Activated CD4-positive, alpha-beta T cell treated with anti-CD3 and anti-CD28 coated beads for 36 hours (primary cell): Measurements from ENCODE around the gene CFAP46. TPM values are rescaled to one million over a fixed set of nuclear protein-coding genes. Genes with fewer than 3 reads are reported as not detected.
"Not testable (repeated sequence)": the region's sequence is repeated elsewhere in the genome, so short reads cannot be mapped to it uniquely, and the experiment has no call there.

Experiments
- ATAC-seq: fragments of 200-7000 bp; cut with Tn5 transposase; one replicate; pipeline ENCODE4 v1.10.0; 2021; ENCODE audit warnings: mild to moderate bottlenecking, moderate library complexity
- CTCF ChIA-PET: fragments of 350-600 bp; sonication (Branson Sonifier 250); formaldehyde crosslinking; loops from one replicate; lab custom pipeline; 2021; ENCODE audit warnings: antibody characterized with exemption; lab: Charles Lee
- POLR2A ChIA-PET: fragments of 350-600 bp; sonication (Branson Sonifier 250); formaldehyde crosslinking; loops from one replicate; lab custom pipeline; 2021; ENCODE audit warnings: antibody characterized with exemption, inconsistent platforms; lab: Charles Lee
- DNase-seq: peaks from one replicate; pipeline ENCODE4 v3.0.0-alpha.2; 2020
- H3K27ac Mint-ChIP-seq: one replicate; pipeline ENCODE4 v1.8.0; 2021; ENCODE audit warnings: mixed read lengths
- H3K27me3 Mint-ChIP-seq: one replicate; pipeline ENCODE4 v1.8.0; 2021; ENCODE audit warnings: mixed read lengths
- H3K36me3 Mint-ChIP-seq: one replicate; pipeline ENCODE4 v1.8.0; 2021; ENCODE audit warnings: low read depth, mixed read lengths
- H3K4me1 Mint-ChIP-seq: one replicate; pipeline ENCODE4 v1.8.0; 2021; ENCODE audit warnings: mixed read lengths
- H3K4me3 Mint-ChIP-seq: one replicate; pipeline ENCODE4 v1.8.0; 2021; ENCODE audit warnings: mild to moderate bottlenecking, moderate library complexity, mixed read lengths
- H3K9me3 Mint-ChIP-seq: one replicate; pipeline ENCODE4 v1.8.0; 2021; ENCODE audit warnings: low read depth, mixed read lengths
- intact Hi-C, 2 experiments: fragments of 100-400 bp; cut with DNase I in 1 of 2; cut with micrococcal nuclease in 1 of 2; formaldehyde crosslinking; loops; one replicate each; pipeline versions ENCODE4 v1.14.2 to v1.15.1; 2022 to 2024; cut with DNase I, micrococcal nuclease
- total RNA-seq, 2 experiments: library from RNA; stranded (reverse); gene quantifications; one replicate each; pipeline ENCODE4 v1.2.3, GENCODE V29; 2021

Gene CFAP46
- total RNA-seq, 2 experiments from 2014 or later = 0.16 to 0.21 TPM

GRCh38 chr10:132927824-132928223 lies 14.5 kb downstream of the CFAP46 start:
- H3K9me3 Mint-ChIP-seq = peaks cover 3% of the 10 kb centered on the region
- CTCF ChIA-PET = interaction anchor here (0.6 kb wide), 1 partner anchor 66 kb away, joined by 3 read pairs; no protein-coding TSS in a partner anchor
- POLR2A ChIA-PET = no interaction called here

GRCh38 chr10:132926777-132927650 lies 15.4 kb downstream of the CFAP46 start:
- POLR2A ChIA-PET = no interaction called here
- Mint-ChIP-seq H3K4me3 (no peak overlapping the region), H3K27ac (no peak overlapping the region), H3K27me3 (no peaks in the 10 kb centered on the region), H3K9me3 (peaks cover 3% of the 10 kb centered on the region), H3K36me3 (no peaks in the 10 kb centered on the region), H3K4me1 (peaks cover 16% of the 10 kb centered on the region)
- DNase-seq (no peak), ATAC-seq (no peak)
- CTCF ChIA-PET = interaction anchor here (0.6 kb wide), 1 partner anchor 65 kb away, joined by 3 read pairs; no protein-coding TSS in a partner anchor
- intact Hi-C loops = no loop called here

More at GRCh38 chr10:132927824-132928223, 14.5 kb downstream of the CFAP46 start:
- Mint-ChIP-seq H3K4me1 (peaks cover 23% of the 10 kb centered on the region), H3K27me3 (no peaks in the 10 kb centered on the region), H3K27ac (no peak overlapping the region), H3K36me3 (no peaks in the 10 kb centered on the region), H3K4me3 (no peak overlapping the region)
- ATAC-seq (no peak), DNase-seq (no peak)
- intact Hi-C loops = no loop called here

- Mint-ChIP-seq H3K9me3 (peaks cover 3% of the 10 kb centered on the region), H3K4me3 (no peak overlapping the region), H3K36me3 (no peaks in the 10 kb centered on the region), H3K27ac (no peak overlapping the region), H3K27me3 (no peaks in the 10 kb centered on the region), H3K4me1 (peaks cover 8% of the 10 kb centered on the region)
- DNase-seq (no peak), ATAC-seq (no peak)
- intact Hi-C loops = no loop called here
- POLR2A ChIA-PET = no interaction called here
- CTCF ChIA-PET = no interaction called here
These were observed 16.3 kb downstream of the CFAP46 start for GRCh38 chr10:132926070-132926469.

GRCh38 chr10:132925614-132926013 lies 16.8 kb downstream of the CFAP46 start:
- Mint-ChIP-seq H3K9me3 (peaks cover 3% of the 10 kb centered on the region), H3K36me3 (no peaks in the 10 kb centered on the region), H3K4me1 (peaks cover 8% of the 10 kb centered on the region), H3K27me3 (no peaks in the 10 kb centered on the region), H3K27ac (no peak overlapping the region), H3K4me3 (no peak overlapping the region)
- POLR2A ChIA-PET = no interaction called here
- no peak for ATAC-seq
- DNase-seq = no peak
- intact Hi-C loops = no loop called here
- CTCF ChIA-PET = no interaction called here

- Mint-ChIP-seq H3K27me3 (no peaks in the 10 kb centered on the region), H3K9me3 (peaks cover 3% of the 10 kb centered on the region), H3K36me3 (no peaks in the 10 kb centered on the region), H3K4me3 (no peak overlapping the region), H3K4me1 (peaks cover 6% of the 10 kb centered on the region), H3K27ac (no peak overlapping the region)
- DNase-seq (no peak), ATAC-seq (no peak)
- intact Hi-C loops = no loop called here
- ChIA-PET CTCF (no interaction called here), POLR2A (no interaction called here)
These were observed 17.3 kb downstream of the CFAP46 start for GRCh38 chr10:132925071-132925561.

- no peak for ATAC-seq
- no peak overlapping the region for H3K4me3 Mint-ChIP-seq
- H3K36me3 Mint-ChIP-seq = no peaks in the 10 kb centered on the region
- intact Hi-C loops = no loop called here
- no peak for DNase-seq
- no peak overlapping the region for H3K27ac Mint-ChIP-seq
- H3K9me3 Mint-ChIP-seq = no peaks in the 10 kb centered on the region
- ChIA-PET POLR2A (no interaction called here), CTCF (no interaction called here)
- H3K4me1 Mint-ChIP-seq = no peaks in the 10 kb centered on the region
- H3K27me3 Mint-ChIP-seq = no peaks in the 10 kb centered on the region
These were observed 18.1 kb downstream of the CFAP46 start for GRCh38 chr10:132924046-132924952.

GRCh38 chr10:132923384-132923783 lies 19.0 kb downstream of the CFAP46 start:
- intact Hi-C loops, H3K27me3 Mint-ChIP-seq, H3K4me3 Mint-ChIP-seq, CTCF ChIA-PET, H3K27ac Mint-ChIP-seq, H3K9me3 Mint-ChIP-seq, H3K4me1 Mint-ChIP-seq, DNase-seq, H3K36me3 Mint-ChIP-seq, ATAC-seq, POLR2A ChIA-PET: not testable (repeated sequence)

- intact Hi-C loops = no loop called here
- ChIA-PET CTCF (no interaction called here), POLR2A (no interaction called here)
- no peaks in the 10 kb centered on the region for H3K4me1 Mint-ChIP-seq
- no peak overlapping the region for H3K4me3 Mint-ChIP-seq
- DNase-seq = no peak
- no peak for ATAC-seq
- no peak overlapping the region for H3K27ac Mint-ChIP-seq
- no peaks in the 10 kb centered on the region for H3K36me3 Mint-ChIP-seq
- H3K27me3 Mint-ChIP-seq = no peaks in the 10 kb centered on the region
- no peaks in the 10 kb centered on the region for H3K9me3 Mint-ChIP-seq
These were observed 19.5 kb downstream of the CFAP46 start for GRCh38 chr10:132922872-132923271.

- POLR2A ChIA-PET = no interaction called here
These were observed 20.3 kb downstream of the CFAP46 start for GRCh38 chr10:132921818-132922807.

GRCh38 chr10:132921086-132921485 lies 21.3 kb downstream of the CFAP46 start:
- DNase-seq (no peak), ATAC-seq (no peak)
- Mint-ChIP-seq H3K4me1 (no peaks in the 10 kb centered on the region), H3K27ac (no peak overlapping the region), H3K27me3 (no peaks in the 10 kb centered on the region), H3K9me3 (no peaks in the 10 kb centered on the region), H3K4me3 (no peak overlapping the region), H3K36me3 (no peaks in the 10 kb centered on the region)
- intact Hi-C loops = no loop called here
- ChIA-PET CTCF (no interaction called here), POLR2A (interaction anchor here (0.6 kb wide), 1 partner anchor 24 kb away, joined by 3 read pairs; no protein-coding TSS in a partner anchor)

More at GRCh38 chr10:132921818-132922807, 20.3 kb downstream of the CFAP46 start:
- CTCF ChIA-PET = no interaction called here
- no peak overlapping the region for H3K4me3 Mint-ChIP-seq
- no peaks in the 10 kb centered on the region for H3K27me3 Mint-ChIP-seq
- no peaks in the 10 kb centered on the region for H3K36me3 Mint-ChIP-seq
- H3K9me3 Mint-ChIP-seq = no peaks in the 10 kb centered on the region
- no peak overlapping the region for H3K27ac Mint-ChIP-seq
- no peak for DNase-seq
- intact Hi-C loops = no loop called here
- ATAC-seq = no peak
- H3K4me1 Mint-ChIP-seq = no peaks in the 10 kb centered on the region
